Endothelial cell of umbilical vein (primary cell): ENCODE measurements around the gene MYOM3. TPM values are rescaled to one million over a fixed set of nuclear protein-coding genes. Genes with fewer than 3 reads are reported as not detected.
A peak's percentile ranks its signal among the peaks of the same experiment; 100 is the strongest.

Experiments
- BruUV-seq: library from RNA; stranded (reverse); fragments of 400-500 nt; replicated peaks from 2 replicates; lab custom pipeline; 2021; lab: Mats Ljungman, UMichigan
- CTCF ChIA-PET: fragments of 300-600, 350-600 bp; sonication (Branson Sonifier 250); formaldehyde crosslinking; loops from one replicate; lab custom pipeline; 2021; ENCODE audit warnings: antibody characterized with exemption, inconsistent platforms; lab: Charles Lee
- POLR2A ChIA-PET: fragments of 300-600, 350-600 bp; sonication (Branson Sonifier 250); formaldehyde crosslinking; loops from one replicate; lab custom pipeline; 2021; ENCODE audit warnings: antibody characterized with exemption, inconsistent platforms; lab: Charles Lee
- DNase-seq: peaks from one replicate; pipeline ENCODE4 v3.0.0-alpha.2; 2011; ENCODE audit warnings: low read depth, low spot score
- FAIRE-seq: peaks from 2 replicates; lab custom pipeline; 2011; peaks lifted over from hg19 to GRCh38; lab: Jason Lieb, UNC
- H2AFZ ChIP-seq: 2 replicates; pipeline ENCODE4 v1.6.0; 2012; ENCODE audit warnings: low read depth, low read length, control low read depth, inconsistent platforms
- H3K27ac ChIP-seq: 2 replicates; pipeline ENCODE4 v1.5.1; 2011; ENCODE audit warnings: low read depth, mild to moderate bottlenecking, control low read depth, low read length, moderate library complexity; ENCODE audit not compliant: insufficient read depth
- H3K27me3 ChIP-seq, 2 experiments: 2 replicates each; pipeline versions ENCODE4 v1.6.0 to v1.6.1; 2011; ENCODE audit warnings: low read length in 2 of 2, mixed read lengths in 1 of 2; ENCODE audit not compliant: control insufficient read depth in 2 of 2, insufficient read depth in 2 of 2
- H3K36me3 ChIP-seq, 2 experiments: 2 replicates in 1 of 2; 3 replicates in 1 of 2; pipeline ENCODE4 v1.5.1; 2011; ENCODE audit warnings: low read length in 2 of 2, mild to moderate bottlenecking in 1 of 2, moderate library complexity in 1 of 2; ENCODE audit not compliant: control insufficient read depth in 2 of 2, insufficient read depth in 2 of 2; ENCODE audit errors: extremely low read depth in 1 of 2
- H3K4me1 ChIP-seq: 3 replicates; pipeline ENCODE4 v1.5.1; 2011; ENCODE audit warnings: mild to moderate bottlenecking, low read length; ENCODE audit not compliant: control insufficient read depth, insufficient read depth; ENCODE audit errors: extremely low read depth
- H3K4me2 ChIP-seq: 2 replicates; pipeline ENCODE4 v1.6.1; 2011; ENCODE audit warnings: low read length, control low read depth, mixed read lengths; ENCODE audit not compliant: insufficient read depth
- H3K4me3 ChIP-seq, 3 experiments: fragments of 200-600 bp in 1 of 3; sonication (generic), shearing (Covaris generic) in 1 of 3; replicated peaks in 1 of 3; 2 replicates each; pipeline ENCODE4 v1.5.1; 2011 to 2016; ENCODE audit warnings: control low read depth in 3 of 3, low read length in 3 of 3, mild to moderate bottlenecking in 2 of 3, inconsistent platforms in 1 of 3, low read depth in 1 of 3, moderate library complexity in 1 of 3; ENCODE audit not compliant: insufficient read depth in 1 of 3
- H3K79me2 ChIP-seq: 2 replicates; pipeline ENCODE4 v1.6.0; 2012; ENCODE audit warnings: low read length, inconsistent platforms; ENCODE audit not compliant: control insufficient read depth, insufficient read depth
- H3K9ac ChIP-seq: replicated peaks from 2 replicates; pipeline ENCODE3; 2011; ENCODE audit warnings: low read length, control low read depth; ENCODE audit not compliant: insufficient read depth; ENCODE audit errors: extremely low read depth
- H3K9me1 ChIP-seq: replicated peaks from 3 replicates; pipeline ENCODE4 v1.6.0; 2011; ENCODE audit warnings: mild to moderate bottlenecking, low read length; ENCODE audit not compliant: control insufficient read depth, insufficient read depth; ENCODE audit errors: extremely low read depth
- H3K9me3 ChIP-seq: replicated peaks from 2 replicates; pipeline ENCODE4 v1.5.1; 2012; ENCODE audit warnings: low read length, inconsistent platforms; ENCODE audit not compliant: control insufficient read depth, insufficient read depth
- H4K20me1 ChIP-seq: replicated peaks from 2 replicates; pipeline ENCODE3; 2011; ENCODE audit warnings: mild to moderate bottlenecking, low read length; ENCODE audit not compliant: control insufficient read depth, insufficient read depth; ENCODE audit errors: extremely low read depth
- CTCF ChIP-seq, 2 donors: IDR thresholded peaks; 1 replicate in 1 of 2; 2 replicates in 1 of 2; pipeline ENCODE4 v1.5.1; 2011; ENCODE audit warnings: low read length in 2 of 2, mild to moderate bottlenecking in 2 of 2, moderate library complexity in 2 of 2, control low read depth in 1 of 2, inconsistent platforms in 1 of 2, low read depth in 1 of 2; ENCODE audit not compliant: insufficient read depth in 1 of 2; ENCODE audit errors: extremely low read depth in 1 of 2
- EZH2 ChIP-seq: IDR thresholded peaks from 2 replicates; pipeline ENCODE4 v1.6.1; 2012; ENCODE audit warnings: borderline replicate concordance, low read depth, mild to moderate bottlenecking, moderate library complexity, low read length, inconsistent platforms; ENCODE audit not compliant: severe bottlenecking
- FOS ChIP-seq: IDR thresholded peaks from 2 replicates; pipeline ENCODE4 v1.6.1; 2011; ENCODE audit warnings: mild to moderate bottlenecking, low read length, moderate library complexity, borderline replicate concordance; ENCODE audit not compliant: insufficient read depth
- GATA2 ChIP-seq: IDR thresholded peaks from 2 replicates; pipeline ENCODE4 v1.7.0; 2011; ENCODE audit warnings: low read depth, mild to moderate bottlenecking, moderate library complexity, mixed read lengths, low read length; ENCODE audit not compliant: insufficient read length, insufficient read depth
- MAX ChIP-seq: IDR thresholded peaks from 2 replicates; pipeline ENCODE4 v1.6.1; 2011; ENCODE audit not compliant: insufficient read depth, insufficient read length
- MYC ChIP-seq: IDR thresholded peaks from one replicate; pipeline ENCODE4 v1.6.1; 2011; ENCODE audit warnings: mild to moderate bottlenecking, low read depth, low read length
- POLR2AphosphoS5 ChIP-seq: IDR thresholded peaks from 2 replicates; pipeline ENCODE4 v1.6.1; 2012; ENCODE audit warnings: low read depth, mild to moderate bottlenecking, control low read depth, low read length, moderate library complexity; ENCODE audit not compliant: insufficient read depth
- dilution Hi-C: fragments of 300-500 bp; cut with MboI; formaldehyde crosslinking; loops from one replicate; pipeline ENCODE4 v1.15.0; 2019; ENCODE audit warnings: low sequenced_read_pairs; ENCODE audit not compliant: extremely low pct_ligation_motif_present
- intact Hi-C: fragments of 100-400 bp; cut with micrococcal nuclease; formaldehyde crosslinking; loops from one replicate; pipeline ENCODE4 v1.10.0; 2022
- polyA plus RNA-seq, 4 experiments: library from polyadenylated mRNA; depleted of rRNA in 3 of 4; stranded (reverse) in 3 of 4; unstranded in 1 of 4; fragments of >200 nt; gene quantifications; 2 replicates each; pipeline versions ENCODE4 v1.2.1 to v1.2.3, GENCODE V29; 2011 to 2012; ENCODE audit warnings: missing spikeins in 1 of 4
- total RNA-seq: library from RNA; stranded (reverse); gene quantifications from 2 replicates; pipeline ENCODE4 v1.2.3, GENCODE V29; 2021

The MYOM3 gene
- total and polyA plus RNA-seq, 2 donors (not counting 3 experiments of a cell fraction or from before 2014, with no cell fraction given), result 0.11 to 0.40 TPM

- Histone ChIP-seq H3K27me3 (peaks cover 0 to 3% of the 10 kb centered on the region in 2 experiments), H3K4me1 (no peaks in the 10 kb centered on the region), H3K4me3 (no peak overlapping the region), H3K9ac (no peak overlapping the region), H3K4me2 (no peak overlapping the region), H3K79me2 (no peaks in the 10 kb centered on the region), H3K36me3 (no peaks in the 10 kb centered on the region), H2AFZ (peak overlapping the region; percentile 52), H3K27ac (no peak overlapping the region), H3K9me3 (no peaks in the 10 kb centered on the region), H4K20me1 (no peaks in the 10 kb centered on the region), H3K9me1 (no peaks in the 10 kb centered on the region)
- FAIRE-seq (peak; percentile 91), DNase-seq (peak; percentile 77)
- intact Hi-C loops, result loop anchor here (1.0 to 5.0 kb wide), 6 partner anchors 41 to 566 kb away; partner anchors contain the start of gene MYOM3
- POLR2A ChIA-PET, result interaction anchor here (1.2 kb wide), 1 partner anchor 38 kb away, joined by 3 read pairs; no protein-coding TSS in a partner anchor
- dilution Hi-C loops, result no loop called here
- no TSS peak for BruUV-seq
- TF ChIP-seq POLR2AphosphoS5 (no peak), GATA2 (no peak), FOS (no peak), MYC (no peak), MAX (no peak), CTCF (IDR thresholded peaks at IDR 0.05; ENCODE audit: extremely low read depth in 1 of 2, insufficient read depth in 1 of 2, low read depth in 1 of 2, low read length in 2 of 2) (peak; percentile 85 to 93), EZH2 (no peak)
- CTCF ChIA-PET, result interaction anchor here (0.6 to 3.5 kb wide), 23 partner anchors 9 to 321 kb away, joined by 3 to 45 read pairs (median 5); partner anchors contain the start of genes IL22RA1 and MYOM3
Measured at GRCh38 chr1:24070821-24071393, 41.0 kb downstream of the MYOM3 start.
